Hematopoietic multipotent progenitor cell treated with erythropoietin and hydrocortisone succinate and interleukin-3 and kit ligand, for 6 days (in vitro differentiated cells): ENCODE data around the gene NDUFC1.
"Not testable (repeated sequence)": the region's sequence is repeated elsewhere in the genome, so short reads cannot be mapped to it uniquely, and the experiment has no call there.

ENCODE experiments used
- DNase-seq: peaks from one replicate; pipeline ENCODE4 v3.0.0-alpha.2; 2015

The NDUFC1 gene

GRCh38 chr4:139295942-139296299, 6.4 kb downstream of the NDUFC1 start:
- DNase-seq, result no peak

GRCh38 chr4:139295206-139295941, 6.9 kb downstream of the NDUFC1 start:
- peak; percentile 97 for DNase-seq

GRCh38 chr4:139286186-139286698, 16.0 kb downstream of the NDUFC1 start:
- DNase-seq, result no peak

DNA sequence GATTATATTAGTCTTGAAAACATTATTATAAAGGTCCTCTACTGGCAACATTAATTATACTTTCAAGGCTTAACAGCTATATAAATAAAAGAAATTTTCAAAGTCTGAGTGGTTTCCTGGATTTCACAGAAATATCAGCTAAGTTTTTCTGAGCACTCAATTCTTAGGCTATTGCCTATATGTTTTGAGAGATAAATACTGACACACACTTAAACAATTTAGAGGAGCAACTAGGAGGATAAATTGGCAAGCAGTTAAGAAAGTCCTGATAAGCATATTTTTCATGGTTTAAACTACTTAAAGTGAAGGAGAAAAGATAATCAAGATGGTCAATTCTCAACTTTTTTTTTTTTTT, 19.6 kb downstream of the NDUFC1 start:
- no peak for DNase-seq

DNA sequence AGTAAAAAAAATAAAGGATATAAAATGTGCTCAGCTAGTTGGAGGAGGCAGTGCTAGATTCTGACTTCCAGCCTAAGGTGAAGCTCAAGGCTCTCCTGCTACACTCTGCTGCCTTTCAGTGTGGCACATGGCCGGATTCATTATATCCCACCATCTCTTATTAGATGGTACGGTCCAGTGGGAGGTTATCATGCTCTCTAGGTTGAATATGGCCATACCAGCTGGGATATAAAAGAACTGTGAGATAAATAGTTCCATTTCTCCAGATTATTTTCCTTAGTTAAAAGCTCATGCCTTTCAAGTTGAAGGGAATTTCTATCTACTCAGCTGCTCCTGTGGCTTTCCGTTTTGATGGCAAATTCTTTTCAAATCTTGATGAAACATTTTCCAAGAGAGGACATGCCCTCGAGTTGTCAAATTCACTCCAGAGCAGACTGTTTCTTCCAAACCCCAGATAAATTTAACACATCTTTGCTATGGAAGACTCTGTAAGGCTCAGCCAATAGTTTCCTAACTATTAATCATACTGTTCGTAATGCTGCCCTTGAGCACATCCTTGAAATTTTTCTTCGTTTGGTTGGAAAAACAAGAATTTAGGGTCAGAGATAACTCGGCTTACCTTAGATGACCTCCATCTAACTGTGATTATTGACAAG, 20.1 kb downstream of the NDUFC1 start:
- DNase-seq, result no peak

DNA sequence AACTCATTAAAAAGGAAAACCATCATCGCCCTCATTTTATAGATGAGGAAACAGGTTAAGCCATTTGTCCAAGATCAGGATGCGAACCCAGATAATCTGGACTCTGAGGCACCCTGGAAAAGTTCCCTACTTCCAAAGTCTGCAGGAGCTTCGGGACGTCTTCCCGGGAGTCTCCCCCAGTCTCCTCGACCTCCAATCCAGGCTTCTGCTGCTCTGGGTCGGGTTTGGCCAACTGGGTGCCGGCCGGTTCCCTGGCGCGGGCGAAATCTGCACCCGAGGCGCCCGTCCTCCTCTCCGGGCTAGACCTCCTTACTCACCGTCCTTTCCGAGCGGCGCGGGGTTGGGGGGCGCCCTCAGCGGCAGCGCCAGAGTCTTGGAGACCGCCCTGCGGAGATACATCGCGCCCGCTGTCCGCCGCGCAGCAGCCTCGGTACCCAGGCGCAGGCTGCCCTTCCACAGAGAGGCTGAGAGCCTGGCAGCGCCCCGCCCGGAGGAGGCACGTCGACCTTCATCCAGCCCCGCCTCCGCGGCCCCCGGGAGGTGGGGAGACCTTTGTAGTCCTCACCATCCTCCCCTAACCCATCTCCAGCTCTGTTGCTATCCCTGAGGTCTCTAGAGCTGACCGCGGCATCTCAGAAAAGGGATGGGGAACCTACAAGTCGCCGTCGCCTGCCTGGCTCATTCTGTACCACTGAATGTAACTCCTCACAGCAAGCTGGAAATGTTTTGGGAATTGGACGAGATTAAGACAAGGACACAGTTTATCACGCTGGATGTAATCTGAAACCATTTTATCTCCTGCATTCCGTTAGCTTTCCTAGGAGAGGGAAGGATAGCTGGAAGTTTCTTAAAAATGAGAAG, 22.3 kb downstream of the NDUFC1 start, which contains the start of gene MGARP:
Gene MGARP, minus strand, starts transcription at position 466 of the 861 bp plus-strand sequence. Its CDS starts 67 bp downstream, at position 399.
- DNase-seq, result peak; percentile 42

GRCh38 chr4:139278912-139279759, 23.1 kb downstream of the NDUFC1 start:
- DNase-seq, result no peak

DNA sequence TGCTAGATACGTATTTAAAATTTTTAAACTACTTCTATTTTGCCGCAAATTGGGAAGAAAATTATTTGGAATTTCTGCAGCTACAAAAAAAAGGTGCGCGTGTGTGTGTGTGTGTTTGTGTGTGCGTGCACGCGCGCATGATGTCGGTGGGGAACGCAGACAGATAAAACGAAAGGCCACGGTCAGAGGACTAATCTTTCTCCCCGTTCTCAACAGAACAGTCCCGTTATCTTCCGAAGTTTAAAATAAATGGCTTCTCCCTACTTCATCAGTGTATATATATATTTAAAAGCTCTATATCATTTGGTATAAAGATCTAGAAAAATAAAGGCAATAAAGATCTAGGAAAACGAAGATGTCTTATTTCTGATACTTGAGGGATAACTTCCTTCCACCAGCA, 23.8 kb downstream of the NDUFC1 start:
- no peak for DNase-seq

DNA sequence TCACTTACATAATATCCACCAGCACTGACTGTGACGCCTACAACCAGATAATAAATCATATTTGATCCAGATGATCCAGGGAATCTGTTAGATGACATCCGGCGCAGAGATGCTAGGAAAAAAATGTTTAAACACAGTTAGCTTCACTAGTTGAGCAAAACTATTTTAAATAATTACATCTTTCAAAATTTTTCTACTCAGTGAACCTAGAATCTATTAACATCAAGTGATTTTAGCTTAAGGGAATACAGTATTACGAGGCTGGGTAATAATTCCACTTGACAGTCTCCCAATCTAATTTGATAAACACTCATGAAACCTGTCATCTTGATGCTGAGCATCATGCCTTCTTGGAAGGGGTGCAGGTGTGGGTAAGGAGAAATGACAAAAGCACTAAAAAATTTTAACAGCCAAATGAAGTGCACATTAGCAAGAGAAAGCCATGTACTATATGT, 27.0 kb downstream of the NDUFC1 start:
- DNase-seq, result no peak

GRCh38 chr4:139274790-139275189, 27.5 kb downstream of the NDUFC1 start:
- DNase-seq, result no peak

DNA sequence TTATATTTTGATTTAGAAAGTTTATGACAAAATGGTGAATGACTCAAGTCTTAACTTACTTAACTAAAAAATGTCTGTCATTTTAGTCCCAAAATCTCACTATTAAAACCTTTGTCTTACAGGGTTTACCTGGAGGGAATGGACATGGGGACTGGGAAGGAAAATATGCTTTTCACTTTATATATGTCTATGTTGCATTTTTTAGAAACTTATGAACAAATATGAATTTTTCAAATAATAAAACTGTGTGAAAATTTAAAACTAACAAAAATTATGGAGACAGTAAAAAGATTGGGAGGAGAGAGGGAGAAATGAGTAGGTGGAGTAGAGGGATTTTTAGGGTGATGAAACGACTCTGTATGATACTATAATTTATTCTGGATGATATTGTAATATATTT, 28.4 kb downstream of the NDUFC1 start:
- DNase-seq, result no peak

DNA sequence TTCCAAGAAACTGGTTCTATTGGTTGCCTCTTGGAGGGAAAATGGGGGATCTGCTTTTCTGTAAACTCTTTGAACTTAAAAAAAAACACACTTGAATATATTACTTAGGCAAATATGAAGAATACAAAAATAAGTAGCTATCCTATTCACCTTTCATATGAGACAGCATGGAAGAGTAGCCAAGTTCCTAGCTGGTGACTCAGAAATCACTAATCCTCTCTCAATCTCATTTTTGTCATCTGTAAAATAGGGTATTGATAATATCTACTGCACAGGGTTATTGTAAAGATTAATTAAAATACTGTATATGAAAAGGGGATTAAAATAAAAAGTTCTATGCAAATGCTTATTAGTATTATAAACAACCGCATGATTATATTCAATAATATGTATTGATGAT, 35.0 kb downstream of the NDUFC1 start:
- no peak for DNase-seq

- peak; percentile 89 for DNase-seq
These were observed 35.6 kb downstream of the NDUFC1 start for GRCh38 chr4:139266583-139267257.

- DNase-seq, result no peak
These were observed 36.1 kb downstream of the NDUFC1 start for GRCh38 chr4:139266208-139266582.

DNA sequence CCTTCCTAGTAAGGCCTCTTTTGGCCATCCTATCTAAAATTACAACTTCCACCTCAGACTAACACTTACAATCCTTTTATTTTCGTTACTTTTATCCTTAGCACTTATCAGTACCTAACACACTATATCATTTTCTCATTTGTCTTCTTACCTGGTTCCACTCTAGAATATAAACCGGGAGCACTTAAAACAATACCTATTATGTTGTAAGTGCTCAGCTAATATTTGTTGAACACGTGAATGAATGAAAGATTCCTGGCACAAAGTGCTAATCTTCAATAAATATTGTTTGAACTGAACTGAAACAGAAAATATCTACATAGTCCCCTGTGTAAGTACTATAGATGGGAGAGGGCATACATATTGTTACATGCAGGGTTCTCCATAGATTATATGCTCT, 36.6 kb downstream of the NDUFC1 start:
- DNase-seq, result no peak

DNA sequence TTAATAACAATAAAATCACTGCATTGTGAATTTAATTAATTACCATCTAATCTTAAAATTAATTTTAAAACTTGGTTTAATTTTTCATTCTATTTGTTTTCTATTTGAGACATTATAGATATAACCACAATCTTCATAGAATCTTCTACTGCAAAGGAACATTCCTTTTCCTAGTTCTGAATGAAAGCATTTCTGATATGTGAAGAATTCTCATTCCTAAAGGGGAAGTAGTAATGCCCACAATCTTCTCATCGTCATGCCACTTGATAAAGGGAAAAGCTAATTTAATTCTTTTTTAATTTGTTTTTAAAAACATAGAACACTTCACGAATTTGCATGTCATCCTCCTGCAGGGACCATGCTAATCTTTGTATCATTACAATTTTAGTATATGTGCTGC, 45.9 kb downstream of the NDUFC1 start:
- DNase-seq, result no peak

DNA sequence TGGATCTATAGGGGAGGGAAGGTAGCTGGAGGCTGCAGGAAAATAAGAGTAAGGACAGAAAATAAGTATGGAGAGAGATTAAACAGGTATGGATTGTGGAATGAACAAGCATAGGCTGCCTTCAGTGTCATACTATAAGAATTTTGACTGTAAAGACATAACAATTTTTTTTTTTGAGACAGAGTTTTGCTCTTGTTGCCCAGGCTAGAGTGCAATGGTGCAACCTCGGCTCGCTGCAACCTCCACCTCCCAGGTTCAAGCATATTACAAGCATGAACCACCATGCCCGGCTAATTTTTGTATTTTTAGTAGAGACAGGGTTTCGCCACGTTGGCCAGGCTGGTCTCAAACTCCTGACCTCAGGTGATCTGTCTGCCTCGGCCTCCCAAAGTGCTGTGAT, 46.7 kb downstream of the NDUFC1 start:
- DNase-seq, result not testable (repeated sequence)

DNA sequence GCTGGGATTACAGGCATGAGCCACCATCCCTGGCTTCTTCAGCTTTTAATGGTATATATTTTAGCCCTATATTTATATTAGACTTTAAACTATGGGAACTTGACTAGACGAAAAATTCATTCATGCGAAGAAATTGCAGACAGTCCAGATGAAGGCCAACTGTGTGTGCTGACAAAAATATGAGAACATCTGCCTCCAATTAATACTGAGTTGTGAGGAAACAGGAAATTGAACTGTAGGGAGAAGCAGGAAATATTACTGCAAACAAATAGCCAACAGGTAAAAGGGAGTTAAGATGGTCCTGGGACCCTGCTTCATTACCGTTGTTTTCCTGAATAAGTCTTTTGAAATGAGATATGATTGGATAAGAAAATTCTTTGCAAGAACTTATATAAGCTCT, 48.6 kb downstream of the NDUFC1 start:
- DNase-seq, result no peak

- no peak for DNase-seq
These were observed 49.2 kb downstream of the NDUFC1 start for GRCh38 chr4:139253046-139253445.

GRCh38 chr4:139247700-139248238, 54.5 kb downstream of the NDUFC1 start:
- no peak for DNase-seq

DNA sequence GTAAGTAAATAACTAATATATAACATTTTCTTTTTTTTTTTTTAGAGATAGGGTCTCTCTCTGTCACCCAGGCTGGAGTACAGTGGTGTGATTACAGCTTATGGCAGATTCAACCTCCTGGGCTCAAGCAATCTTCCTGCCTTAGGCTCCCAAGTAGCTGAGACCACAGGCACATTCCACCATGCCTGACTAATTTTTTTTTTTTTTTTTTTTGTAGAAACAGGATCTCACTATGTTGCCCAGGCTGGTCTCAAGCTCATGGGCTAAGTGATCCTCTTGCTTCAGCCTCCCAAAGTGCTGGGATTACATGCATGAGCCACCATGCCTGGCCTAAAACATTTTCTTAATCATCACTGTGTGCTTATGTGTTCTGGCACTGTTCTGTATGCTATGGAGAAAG, 55.0 kb downstream of the NDUFC1 start:
- DNase-seq, result no peak

GRCh38 chr4:139246166-139246565, 56.1 kb downstream of the NDUFC1 start:
- DNase-seq, result no peak
